ENCODE data around the gene RRAGD. TPM values are rescaled to one million over a fixed set of nuclear protein-coding genes. Genes with fewer than 3 reads are reported as not detected.

Gene RRAGD
- total RNA-seq, 2 donors from 2014 or later, result 19.4 to 22.7 TPM

GRCh38 chr6:89454300-89454699 lies 42.2 kb upstream of the RRAGD start:
- WGBS, result 84% methylated on average over 2 of the region's 2 CpGs
- intact Hi-C loops (cut with DNase I), result no loop called here
- H3K27me3 ChIP-seq (replicated peaks; ENCODE audit: insufficient read depth), result no peaks in the 10 kb centered on the region
- H3K36me3 ChIP-seq, result no peaks in the 10 kb centered on the region
- H3K9me3 ChIP-seq, result no peaks in the 10 kb centered on the region
- DNase-seq (ENCODE audit: low spot score), result no peak
- H3K4me3 ChIP-seq, result no peak overlapping the region
- H3K27ac ChIP-seq, result no peak overlapping the region
- TF ChIP-seq CTCF (IDR thresholded peaks at IDR 0.05) (no peak), POLR2A (IDR thresholded peaks at IDR 0.05) (no peak), POLR2AphosphoS5 (IDR thresholded peaks at IDR 0.05) (no peak)
- no peaks in the 10 kb centered on the region for H3K4me1 ChIP-seq (replicated peaks)

GRCh38 chr6:89452281-89452680 lies 40.2 kb upstream of the RRAGD start:
- no peak for DNase-seq (ENCODE audit: low spot score)
- 67% methylated on average over 1 of the region's 1 CpG for whole genome bisulfite sequencing
- Histone ChIP-seq H3K4me3 (no peak overlapping the region), H3K27me3 (replicated peaks; ENCODE audit: insufficient read depth) (no peaks in the 10 kb centered on the region), H3K4me1 (replicated peaks) (no peaks in the 10 kb centered on the region), H3K36me3 (no peaks in the 10 kb centered on the region), H3K27ac (no peak overlapping the region), H3K9me3 (no peaks in the 10 kb centered on the region)
- no peak for TF ChIP-seq CTCF (IDR thresholded peaks at IDR 0.05)
- TF ChIP-seq POLR2A (IDR thresholded peaks at IDR 0.05), result no peak
- intact Hi-C loops (cut with DNase I), result no loop called here

GRCh38 chr6:89449193-89449592 lies 37.1 kb upstream of the RRAGD start:
- H3K27me3 ChIP-seq (replicated peaks; ENCODE audit: insufficient read depth), result no peaks in the 10 kb centered on the region
- no peaks in the 10 kb centered on the region for H3K36me3 ChIP-seq
- H3K4me3 ChIP-seq, result no peak overlapping the region
- 53% methylated on average over 1 of the region's 1 CpG for WGBS
- no peak for TF ChIP-seq CTCF (IDR thresholded peaks at IDR 0.05)
- TF ChIP-seq POLR2A (IDR thresholded peaks at IDR 0.05), result no peak
- no peak for TF ChIP-seq POLR2AphosphoS5 (IDR thresholded peaks at IDR 0.05)
- H3K4me1 ChIP-seq (replicated peaks), result no peaks in the 10 kb centered on the region
- no peaks in the 10 kb centered on the region for H3K9me3 ChIP-seq
- intact Hi-C loops (cut with DNase I), result no loop called here
- no peak overlapping the region for H3K27ac ChIP-seq
- DNase-seq (ENCODE audit: low spot score), result no peak

GRCh38 chr6:89443658-89444057 lies 31.6 kb upstream of the RRAGD start:
- Histone ChIP-seq H3K4me1 (replicated peaks) (no peaks in the 10 kb centered on the region), H3K4me3 (no peak overlapping the region), H3K36me3 (no peaks in the 10 kb centered on the region), H3K9me3 (no peaks in the 10 kb centered on the region), H3K27me3 (replicated peaks; ENCODE audit: insufficient read depth) (no peaks in the 10 kb centered on the region), H3K27ac (no peak overlapping the region)
- intact Hi-C loops (cut with DNase I), result no loop called here
- WGBS, result 49% methylated on average over 5 of the region's 5 CpGs
- TF ChIP-seq CTCF (IDR thresholded peaks at IDR 0.05), result no peak
- no peak for TF ChIP-seq POLR2A (IDR thresholded peaks at IDR 0.05)
- no peak for TF ChIP-seq POLR2AphosphoS5 (IDR thresholded peaks at IDR 0.05)
- DNase-seq (ENCODE audit: low spot score), result no peak

- DNase-seq (ENCODE audit: low spot score), result no peak
- Histone ChIP-seq H3K36me3 (no peaks in the 10 kb centered on the region), H3K4me3 (no peak overlapping the region), H3K4me1 (replicated peaks) (no peaks in the 10 kb centered on the region), H3K27ac (no peak overlapping the region), H3K27me3 (replicated peaks; ENCODE audit: insufficient read depth) (no peaks in the 10 kb centered on the region), H3K9me3 (no peaks in the 10 kb centered on the region)
- 93% methylated on average over 3 of the region's 3 CpGs for WGBS
- TF ChIP-seq POLR2AphosphoS5 (IDR thresholded peaks at IDR 0.05) (no peak), POLR2A (IDR thresholded peaks at IDR 0.05) (no peak), CTCF (IDR thresholded peaks at IDR 0.05) (no peak)
- intact Hi-C loops (cut with DNase I), result no loop called here
Measured at GRCh38 chr6:89440200-89440599, 28.1 kb upstream of the RRAGD start.

Measured in prostate gland (tissue), 2 donors.